GM18907 (cell line): ENCODE measurements around the gene TBXA2R.
"Not testable (repeated sequence)": the region's sequence is repeated elsewhere in the genome, so short reads cannot be mapped to it uniquely, and the experiment has no call there.

Source experiments
- ATAC-seq: cut with Tn5 transposase; IDR thresholded peaks from one replicate; pipeline ENCODE4 v1.9.1; 2021; ENCODE audit warnings: mild to moderate bottlenecking, moderate library complexity; ENCODE audit not compliant: unreplicated experiment

The TBXA2R gene

GRCh38 chr19:3584036-3584802 is 22.5 kb downstream of the TBXA2R start:
- ATAC-seq = not testable (repeated sequence)

GRCh38 chr19:3581792-3582191 is 24.9 kb downstream of the TBXA2R start:
- not testable (repeated sequence) for ATAC-seq

- ATAC-seq = no peak
These were observed 26.3 kb downstream of the TBXA2R start for GRCh38 chr19:3580156-3580934.

GRCh38 chr19:3578390-3578789 is 28.3 kb downstream of the TBXA2R start:
- no peak for ATAC-seq

- ATAC-seq = no peak
These were observed 28.8 kb downstream of the TBXA2R start for GRCh38 chr19:3577723-3578344.

- no peak for ATAC-seq
These were observed 29.8 kb downstream of the TBXA2R start for GRCh38 chr19:3576696-3577443.

GRCh38 chr19:3575949-3576673 is 30.6 kb downstream of the TBXA2R start:
- ATAC-seq = no peak

- no peak for ATAC-seq
These were observed 31.4 kb downstream of the TBXA2R start for GRCh38 chr19:3575260-3575741.

- peak; percentile 35 for ATAC-seq
These were observed 32.6 kb downstream of the TBXA2R start for GRCh38 chr19:3573858-3574637.

GRCh38 chr19:3573162-3573857 is 33.4 kb downstream of the TBXA2R start:
- peak; percentile 20 for ATAC-seq

- ATAC-seq = no peak
These were observed 33.9 kb downstream of the TBXA2R start, which contains the start of gene HMG20B for GRCh38 chr19:3572855-3573161. Gene HMG20B, plus strand, starts transcription at chr19:3572944. Its CDS starts 366 bp downstream, at chr19:3573310.

- peak; percentile 90 for ATAC-seq
These were observed 34.4 kb downstream of the TBXA2R start for GRCh38 chr19:3572132-3572854.

- no peak for ATAC-seq
These were observed 36.1 kb downstream of the TBXA2R start for GRCh38 chr19:3570606-3571011.

- not testable (repeated sequence) for ATAC-seq
These were observed 36.6 kb downstream of the TBXA2R start for GRCh38 chr19:3570042-3570441.

- no peak for ATAC-seq
These were observed 41.5 kb downstream of the TBXA2R start for GRCh38 chr19:3565139-3565538.

- ATAC-seq = no peak
These were observed 42.8 kb downstream of the TBXA2R start for GRCh38 chr19:3563709-3564524.
